Measurements from ENCODE around the gene RPL12.

DNA sequence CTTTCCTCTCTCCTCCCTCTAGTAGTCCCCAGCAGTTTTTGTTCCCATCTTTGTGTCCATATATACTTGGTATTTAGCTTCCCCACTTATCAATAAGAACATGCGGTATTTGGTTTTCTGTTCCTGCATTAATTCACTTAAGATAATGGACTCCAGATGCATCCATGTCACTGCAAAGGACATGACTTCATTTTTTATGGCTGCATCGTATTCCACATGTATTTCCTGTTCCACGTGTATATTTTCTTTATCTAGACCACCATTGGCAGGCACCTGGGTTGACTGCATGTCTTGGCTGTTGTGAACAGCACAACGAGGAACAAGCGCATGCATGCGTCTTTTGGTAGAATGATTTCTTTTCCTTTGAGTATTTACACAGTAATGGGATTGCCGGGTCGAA is 20.8 kb downstream of the RPL12 start:
- TF ChIP-seq EZH2 (IDR thresholded peaks at IDR 0.05; ENCODE audit: low read length, missing control alignments) (no peak), CTCF (conservative IDR thresholded peaks at IDR 0.05 in 1 of 2, IDR thresholded peaks at IDR 0.05 in 1 of 2; ENCODE audit: low read depth in 1 of 2, low read length in 2 of 2) (no peak)
